GM12801 (cell line): ENCODE data around the gene LRRC8C.

Source experiments
- CTCF ChIP-seq: IDR thresholded peaks from one replicate; pipeline ENCODE4 v1.5.1; 2011; ENCODE audit warnings: control low read depth; ENCODE audit not compliant: insufficient read length; ENCODE audit errors: extremely low read depth

LRRC8C gene

GRCh38 chr1:89603651-89604413 lies 29.1 kb upstream of the LRRC8C start:
- TF ChIP-seq CTCF: no peak

GRCh38 chr1:89604414-89604735 lies 28.5 kb upstream of the LRRC8C start:
- TF ChIP-seq CTCF: no peak

GRCh38 chr1:89605692-89606091 lies 27.2 kb upstream of the LRRC8C start:
- TF ChIP-seq CTCF: no peak

- TF ChIP-seq CTCF: no peak
Observed at GRCh38 chr1:89606227-89606980, 26.5 kb upstream of the LRRC8C start.

GRCh38 chr1:89607156-89607555 lies 25.8 kb upstream of the LRRC8C start:
- no peak for TF ChIP-seq CTCF

GRCh38 chr1:89607586-89608318 lies 25.2 kb upstream of the LRRC8C start:
- TF ChIP-seq CTCF: no peak

- no peak for TF ChIP-seq CTCF
Observed at GRCh38 chr1:89608319-89608983, 24.5 kb upstream of the LRRC8C start.
